Ectodermal cell (in vitro differentiated cells): Measurements from ENCODE around the gene PNLDC1.

Experiments
- H3K27ac ChIP-seq: 2 replicates; pipeline ENCODE4 v1.7.0; 2013; ENCODE audit warnings: mild to moderate bottlenecking, low read depth, low read length; ENCODE audit not compliant: insufficient read depth, poor library complexity, severe bottlenecking
- H3K27me3 ChIP-seq: 2 replicates; pipeline ENCODE4 v1.7.0; 2013; ENCODE audit warnings: mild to moderate bottlenecking, low read length; ENCODE audit not compliant: insufficient read depth, control insufficient read depth, poor library complexity, severe bottlenecking
- H3K36me3 ChIP-seq: one replicate; pipeline ENCODE4 v1.7.0; 2013; ENCODE audit warnings: low read length; ENCODE audit not compliant: control insufficient read depth, insufficient read depth
- H3K4me1 ChIP-seq: one replicate; pipeline ENCODE4 v1.7.0; 2013; ENCODE audit warnings: low read length; ENCODE audit not compliant: control insufficient read depth, insufficient read depth
- H3K4me3 ChIP-seq: 2 replicates; pipeline ENCODE4 v1.7.0; 2013; ENCODE audit warnings: low read depth, low read length, control low read depth; ENCODE audit not compliant: insufficient read depth
- H3K9me3 ChIP-seq: 2 replicates; pipeline ENCODE4 v1.7.0; 2013; ENCODE audit warnings: mild to moderate bottlenecking, low read length, moderate library complexity; ENCODE audit not compliant: control insufficient read depth
- WGBS, 2 experiments: methylation state at CpG; one replicate each; pipeline ENCODE4 v1.1.7; 2013; ENCODE audit warnings: missing lambda C conversion rate in 2 of 2; 5-methylcytosine and 5-hydroxymethylcytosine counted together

PNLDC1 gene

GRCh38 chr6:159830501-159831372 is 30.7 kb downstream of the PNLDC1 start:
- no peak overlapping the region for H3K27ac ChIP-seq
- H3K4me1 ChIP-seq = no peaks in the 10 kb centered on the region
- H3K36me3 ChIP-seq = no peaks in the 10 kb centered on the region
- H3K9me3 ChIP-seq = no peaks in the 10 kb centered on the region
- no peak overlapping the region for H3K4me3 ChIP-seq
- WGBS, 2 experiments = 74 to 75% methylated on average over 11 of the region's 11 CpGs
- H3K27me3 ChIP-seq = no peaks in the 10 kb centered on the region

GRCh38 chr6:159831373-159831679 is 31.2 kb downstream of the PNLDC1 start:
- H3K27me3 ChIP-seq = no peaks in the 10 kb centered on the region
- no peaks in the 10 kb centered on the region for H3K36me3 ChIP-seq
- no peaks in the 10 kb centered on the region for H3K4me1 ChIP-seq
- H3K9me3 ChIP-seq = no peaks in the 10 kb centered on the region
- 88 to 89% methylated on average over 4 of the region's 4 CpGs for WGBS, 2 experiments
- H3K27ac ChIP-seq = no peak overlapping the region
- no peak overlapping the region for H3K4me3 ChIP-seq

- WGBS, 2 experiments = 89 to 93% methylated on average over 4 of the region's 4 CpGs
- Histone ChIP-seq H3K4me3 (no peak overlapping the region), H3K27me3 (no peaks in the 10 kb centered on the region), H3K4me1 (no peaks in the 10 kb centered on the region), H3K36me3 (no peaks in the 10 kb centered on the region), H3K9me3 (no peaks in the 10 kb centered on the region), H3K27ac (no peak overlapping the region)
Measured at GRCh38 chr6:159832946-159833345, 32.9 kb downstream of the PNLDC1 start.

- Histone ChIP-seq H3K4me3 (no peak overlapping the region), H3K27me3 (no peaks in the 10 kb centered on the region), H3K27ac (no peak overlapping the region), H3K4me1 (no peaks in the 10 kb centered on the region), H3K9me3 (no peaks in the 10 kb centered on the region), H3K36me3 (no peaks in the 10 kb centered on the region)
- 87 to 100% methylated on average over 2 of the region's 2 CpGs for WGBS, 2 experiments
Measured at GRCh38 chr6:159833556-159833955, 33.5 kb downstream of the PNLDC1 start.

- H3K4me3 ChIP-seq = no peak overlapping the region
- 87 to 96% methylated on average over 4 to 5 of the region's 5 CpGs for WGBS, 2 experiments
- H3K27me3 ChIP-seq = no peaks in the 10 kb centered on the region
- no peaks in the 10 kb centered on the region for H3K9me3 ChIP-seq
- H3K27ac ChIP-seq = no peak overlapping the region
- no peaks in the 10 kb centered on the region for H3K4me1 ChIP-seq
- H3K36me3 ChIP-seq = no peaks in the 10 kb centered on the region
Measured at GRCh38 chr6:159833997-159834603, 34.0 kb downstream of the PNLDC1 start.

- Histone ChIP-seq H3K9me3 (no peaks in the 10 kb centered on the region), H3K36me3 (no peaks in the 10 kb centered on the region), H3K27ac (no peak overlapping the region), H3K27me3 (no peaks in the 10 kb centered on the region), H3K4me3 (no peak overlapping the region), H3K4me1 (no peaks in the 10 kb centered on the region)
- WGBS, 2 experiments = 95% methylated on average over 29 of the region's 29 CpGs
Measured at GRCh38 chr6:159836718-159837490, 36.8 kb downstream of the PNLDC1 start.

GRCh38 chr6:159837511-159837910 is 37.4 kb downstream of the PNLDC1 start:
- Histone ChIP-seq H3K4me1 (no peaks in the 10 kb centered on the region), H3K27me3 (no peaks in the 10 kb centered on the region), H3K9me3 (no peaks in the 10 kb centered on the region), H3K36me3 (no peaks in the 10 kb centered on the region), H3K4me3 (no peak overlapping the region), H3K27ac (no peak overlapping the region)
- WGBS, 2 experiments = 81 to 83% methylated on average over 7 to 8 of the region's 8 CpGs

- Histone ChIP-seq H3K4me3 (no peak overlapping the region), H3K9me3 (no peaks in the 10 kb centered on the region), H3K27me3 (no peaks in the 10 kb centered on the region), H3K27ac (no peak overlapping the region), H3K4me1 (no peaks in the 10 kb centered on the region), H3K36me3 (no peaks in the 10 kb centered on the region)
- 87 to 95% methylated on average over 6 to 7 of the region's 7 CpGs for WGBS, 2 experiments
Measured at GRCh38 chr6:159838020-159838744, 38.1 kb downstream of the PNLDC1 start.

GRCh38 chr6:159842035-159842434 is 42.0 kb downstream of the PNLDC1 start:
- H3K27ac ChIP-seq = no peak overlapping the region
- H3K4me3 ChIP-seq = no peak overlapping the region
- H3K4me1 ChIP-seq = no peaks in the 10 kb centered on the region
- no peaks in the 10 kb centered on the region for H3K9me3 ChIP-seq
- H3K36me3 ChIP-seq = no peaks in the 10 kb centered on the region
- no peaks in the 10 kb centered on the region for H3K27me3 ChIP-seq
- 78 to 80% methylated on average over 3 of the region's 4 CpGs for WGBS, 2 experiments
